Measurements from ENCODE around the gene HES1.
"Not testable (repeated sequence)": the region's sequence is repeated elsewhere in the genome, so short reads cannot be mapped to it uniquely, and the experiment has no call there.

The HES1 gene

GRCh38 chr3:194118920-194119319 lies 17.0 kb upstream of the HES1 start:
- H3K27ac ChIP-seq (ENCODE audit: low read depth, low read length, severe bottlenecking) = no peak overlapping the region
- no peak overlapping the region for H3K4me3 ChIP-seq (ENCODE audit: extremely low read depth, insufficient read depth, low read length, poor library complexity, severe bottlenecking)
- peaks cover 5% of the 10 kb centered on the region for H3K4me1 ChIP-seq (ENCODE audit: control insufficient read depth, insufficient read depth, low read length, poor library complexity, severe bottlenecking)
- 93 to 95% methylated on average over 7 of the region's 7 CpGs for WGBS, 2 experiments (ENCODE audit: insufficient coverage in 2 of 2)
- H3K9me3 ChIP-seq (ENCODE audit: control insufficient read depth, low read length) = no peaks in the 10 kb centered on the region
- no peaks in the 10 kb centered on the region for H3K36me3 ChIP-seq (ENCODE audit: control insufficient read depth, insufficient read depth, low read length)

- Histone ChIP-seq H3K4me3 (ENCODE audit: extremely low read depth, insufficient read depth, low read length, poor library complexity, severe bottlenecking) (no peak overlapping the region), H3K36me3 (ENCODE audit: control insufficient read depth, insufficient read depth, low read length) (no peaks in the 10 kb centered on the region), H3K27ac (ENCODE audit: low read depth, low read length, severe bottlenecking) (no peak overlapping the region), H3K9me3 (ENCODE audit: control insufficient read depth, low read length) (no peaks in the 10 kb centered on the region), H3K4me1 (ENCODE audit: control insufficient read depth, insufficient read depth, low read length, poor library complexity, severe bottlenecking) (peaks cover 5% of the 10 kb centered on the region)
- 93 to 100% methylated on average over 2 to 3 of the region's 6 CpGs for WGBS, 2 experiments (ENCODE audit: insufficient coverage in 2 of 2)
Observed at GRCh38 chr3:194119831-194120590, 15.9 kb upstream of the HES1 start.

- H3K4me1 ChIP-seq (ENCODE audit: control insufficient read depth, insufficient read depth, low read length, poor library complexity, severe bottlenecking) = peaks cover 5% of the 10 kb centered on the region
- H3K27ac ChIP-seq (ENCODE audit: low read depth, low read length, severe bottlenecking) = no peak overlapping the region
- no peaks in the 10 kb centered on the region for H3K9me3 ChIP-seq (ENCODE audit: control insufficient read depth, low read length)
- no peaks in the 10 kb centered on the region for H3K36me3 ChIP-seq (ENCODE audit: control insufficient read depth, insufficient read depth, low read length)
- H3K4me3 ChIP-seq (ENCODE audit: extremely low read depth, insufficient read depth, low read length, poor library complexity, severe bottlenecking) = no peak overlapping the region
- 95 to 98% methylated on average over 6 of the region's 13 CpGs for WGBS, 2 experiments (ENCODE audit: insufficient coverage in 2 of 2)
Observed at GRCh38 chr3:194120789-194121770, 14.9 kb upstream of the HES1 start.

- Histone ChIP-seq H3K4me3 (ENCODE audit: extremely low read depth, insufficient read depth, low read length, poor library complexity, severe bottlenecking) (no peak overlapping the region), H3K9me3 (ENCODE audit: control insufficient read depth, low read length) (no peaks in the 10 kb centered on the region), H3K4me1 (ENCODE audit: control insufficient read depth, insufficient read depth, low read length, poor library complexity, severe bottlenecking) (peaks cover 5% of the 10 kb centered on the region), H3K36me3 (ENCODE audit: control insufficient read depth, insufficient read depth, low read length) (no peaks in the 10 kb centered on the region), H3K27ac (ENCODE audit: low read depth, low read length, severe bottlenecking) (no peak overlapping the region)
- WGBS, 2 experiments (ENCODE audit: insufficient coverage in 2 of 2) = 87 to 89% methylated on average over 6 to 7 of the region's 8 CpGs
Observed at GRCh38 chr3:194121891-194122631, 13.9 kb upstream of the HES1 start.

- no peak overlapping the region for H3K27ac ChIP-seq (ENCODE audit: low read depth, low read length, severe bottlenecking)
Observed at GRCh38 chr3:194123726-194124125, 12.2 kb upstream of the HES1 start.

GRCh38 chr3:194124193-194124592 lies 11.8 kb upstream of the HES1 start:
- no peaks in the 10 kb centered on the region for H3K9me3 ChIP-seq (ENCODE audit: control insufficient read depth, low read length)
- H3K4me1 ChIP-seq (ENCODE audit: control insufficient read depth, insufficient read depth, low read length, poor library complexity, severe bottlenecking) = peaks cover 5% of the 10 kb centered on the region
- H3K4me3 ChIP-seq (ENCODE audit: extremely low read depth, insufficient read depth, low read length, poor library complexity, severe bottlenecking) = no peak overlapping the region
- H3K27ac ChIP-seq (ENCODE audit: low read depth, low read length, severe bottlenecking) = no peak overlapping the region
- no peaks in the 10 kb centered on the region for H3K36me3 ChIP-seq (ENCODE audit: control insufficient read depth, insufficient read depth, low read length)
- 93 to 96% methylated on average over 2 of the region's 4 CpGs for WGBS, 2 experiments (ENCODE audit: insufficient coverage in 2 of 2)

More at GRCh38 chr3:194123726-194124125, 12.2 kb upstream of the HES1 start:
- no peaks in the 10 kb centered on the region for H3K9me3 ChIP-seq (ENCODE audit: control insufficient read depth, low read length)
- no peak overlapping the region for H3K4me3 ChIP-seq (ENCODE audit: extremely low read depth, insufficient read depth, low read length, poor library complexity, severe bottlenecking)
- WGBS, 2 experiments (ENCODE audit: insufficient coverage in 2 of 2) = 90 to 100% methylated on average over 2 to 3 of the region's 6 CpGs
- H3K36me3 ChIP-seq (ENCODE audit: control insufficient read depth, insufficient read depth, low read length) = no peaks in the 10 kb centered on the region
- H3K4me1 ChIP-seq (ENCODE audit: control insufficient read depth, insufficient read depth, low read length, poor library complexity, severe bottlenecking) = peaks cover 5% of the 10 kb centered on the region

- Histone ChIP-seq H3K36me3 (ENCODE audit: control insufficient read depth, insufficient read depth, low read length) (no peaks in the 10 kb centered on the region), H3K4me1 (ENCODE audit: control insufficient read depth, insufficient read depth, low read length, poor library complexity, severe bottlenecking) (peaks cover 13% of the 10 kb centered on the region), H3K9me3 (ENCODE audit: control insufficient read depth, low read length) (no peaks in the 10 kb centered on the region), H3K27ac (ENCODE audit: low read depth, low read length, severe bottlenecking) (no peak overlapping the region), H3K4me3 (ENCODE audit: extremely low read depth, insufficient read depth, low read length, poor library complexity, severe bottlenecking) (no peak overlapping the region)
- 78 to 100% methylated on average over 4 to 5 of the region's 6 CpGs for WGBS, 2 experiments (ENCODE audit: insufficient coverage in 2 of 2)
Observed at GRCh38 chr3:194125442-194125841, 10.5 kb upstream of the HES1 start.

GRCh38 chr3:194126790-194127189 lies 9.2 kb upstream of the HES1 start:
- no peaks in the 10 kb centered on the region for H3K36me3 ChIP-seq (ENCODE audit: control insufficient read depth, insufficient read depth, low read length)
- no peaks in the 10 kb centered on the region for H3K9me3 ChIP-seq (ENCODE audit: control insufficient read depth, low read length)
- no peak overlapping the region for H3K4me3 ChIP-seq (ENCODE audit: extremely low read depth, insufficient read depth, low read length, poor library complexity, severe bottlenecking)
- 90 to 96% methylated on average over 9 of the region's 9 CpGs for WGBS, 2 experiments (ENCODE audit: insufficient coverage in 2 of 2)
- H3K4me1 ChIP-seq (ENCODE audit: control insufficient read depth, insufficient read depth, low read length, poor library complexity, severe bottlenecking) = peaks cover 24% of the 10 kb centered on the region
- no peak overlapping the region for H3K27ac ChIP-seq (ENCODE audit: low read depth, low read length, severe bottlenecking)

GRCh38 chr3:194128202-194128918 lies 7.6 kb upstream of the HES1 start:
- H3K27ac ChIP-seq (ENCODE audit: low read depth, low read length, severe bottlenecking) = no peak overlapping the region
- H3K9me3 ChIP-seq (ENCODE audit: control insufficient read depth, low read length) = no peaks in the 10 kb centered on the region
- no peak overlapping the region for H3K4me3 ChIP-seq (ENCODE audit: extremely low read depth, insufficient read depth, low read length, poor library complexity, severe bottlenecking)
- no peaks in the 10 kb centered on the region for H3K36me3 ChIP-seq (ENCODE audit: control insufficient read depth, insufficient read depth, low read length)
- H3K4me1 ChIP-seq (ENCODE audit: control insufficient read depth, insufficient read depth, low read length, poor library complexity, severe bottlenecking) = peaks cover 35% of the 10 kb centered on the region
- 97 to 98% methylated on average over 6 of the region's 12 CpGs for WGBS, 2 experiments (ENCODE audit: insufficient coverage in 2 of 2)

- not testable (repeated sequence) for H3K4me3 ChIP-seq (ENCODE audit: extremely low read depth, insufficient read depth, low read length, poor library complexity, severe bottlenecking)
- 89 to 96% methylated on average over 3 of the region's 8 CpGs for WGBS, 2 experiments (ENCODE audit: insufficient coverage in 2 of 2)
Observed at GRCh38 chr3:194128919-194129295, 7.0 kb upstream of the HES1 start.

More at GRCh38 chr3:194128919-194129295, 7.0 kb upstream of the HES1 start:
- not testable (repeated sequence) for H3K9me3 ChIP-seq (ENCODE audit: control insufficient read depth, low read length); H3K27ac ChIP-seq (ENCODE audit: low read depth, low read length, severe bottlenecking); H3K36me3 ChIP-seq (ENCODE audit: control insufficient read depth, insufficient read depth, low read length)
- H3K4me1 ChIP-seq (ENCODE audit: control insufficient read depth, insufficient read depth, low read length, poor library complexity, severe bottlenecking) = peaks cover 39% of the 10 kb centered on the region

All from mesodermal cell (in vitro differentiated cells).